Measurements from ENCODE around the gene LIPE. TPM values are rescaled to one million over a fixed set of nuclear protein-coding genes. Genes with fewer than 3 reads are reported as not detected.

LIPE gene
- total RNA-seq, 1 experiment from 2014 or later, result 6.8 TPM

GRCh38 chr19:42469311-42470235, 42.4 kb upstream of the LIPE start:
- BruUV-seq (replicated peaks), result no TSS peak
- ChIA-PET POLR2A (ENCODE audit: low non-redundant PET) (no interaction called here), CTCF (no interaction called here)
- Histone ChIP-seq H3K4me3 (ENCODE audit: low read depth, low read length, poor library complexity, severe bottlenecking) (no peak overlapping the region), H3K9me3 (ENCODE audit: low read depth, low read length, poor library complexity, severe bottlenecking) (no peaks in the 10 kb centered on the region), H3K27ac (ENCODE audit: low read depth, low read length, poor library complexity, severe bottlenecking) (no peak overlapping the region), H3K36me3 (ENCODE audit: insufficient read depth, low read length, poor library complexity, severe bottlenecking) (no peaks in the 10 kb centered on the region), H3K4me1 (ENCODE audit: insufficient read depth, low read length, poor library complexity, severe bottlenecking) (peaks cover 19% of the 10 kb centered on the region), H3K27me3 (replicated peaks; ENCODE audit: insufficient read depth, low read depth, low read length, poor library complexity) (no peaks in the 10 kb centered on the region)
- DNase-seq (ENCODE audit: low spot score), result peak; percentile 15
- intact Hi-C loops (cut with micrococcal nuclease; ENCODE audit: unreplicated experiment), result no loop called here
- TF ChIP-seq CTCF (conservative IDR thresholded peaks at IDR 0.05; ENCODE audit: low read depth, low read length), result no peak
- TF ChIP-seq EZH2 (IDR thresholded peaks at IDR 0.05; ENCODE audit: borderline replicate concordance, low read depth, low read length, poor library complexity, severe bottlenecking), result no peak

- Histone ChIP-seq H3K27me3 (replicated peaks; ENCODE audit: insufficient read depth, low read depth, low read length, poor library complexity) (no peaks in the 10 kb centered on the region), H3K4me1 (ENCODE audit: insufficient read depth, low read length, poor library complexity, severe bottlenecking) (peaks cover 19% of the 10 kb centered on the region), H3K4me3 (ENCODE audit: low read depth, low read length, poor library complexity, severe bottlenecking) (no peak overlapping the region), H3K36me3 (ENCODE audit: insufficient read depth, low read length, poor library complexity, severe bottlenecking) (no peaks in the 10 kb centered on the region), H3K27ac (ENCODE audit: low read depth, low read length, poor library complexity, severe bottlenecking) (no peak overlapping the region), H3K9me3 (ENCODE audit: low read depth, low read length, poor library complexity, severe bottlenecking) (no peaks in the 10 kb centered on the region)
- TF ChIP-seq CTCF (conservative IDR thresholded peaks at IDR 0.05; ENCODE audit: low read depth, low read length), result no peak
- no peak for TF ChIP-seq EZH2 (IDR thresholded peaks at IDR 0.05; ENCODE audit: borderline replicate concordance, low read depth, low read length, poor library complexity, severe bottlenecking)
- BruUV-seq (replicated peaks), result no TSS peak
- ChIA-PET POLR2A (ENCODE audit: low non-redundant PET) (no interaction called here), CTCF (no interaction called here)
- intact Hi-C loops (cut with micrococcal nuclease; ENCODE audit: unreplicated experiment), result no loop called here
- peak; percentile 94 for DNase-seq (ENCODE audit: low spot score)
Measured at GRCh38 chr19:42468273-42468796, 41.1 kb upstream of the LIPE start.

- POLR2A ChIA-PET (ENCODE audit: low non-redundant PET), result interaction anchor here (0.6 kb wide), 1 partner anchor 18 kb away, joined by 5 read pairs; no protein-coding TSS in a partner anchor
- BruUV-seq (replicated peaks), result no TSS peak
- Histone ChIP-seq H3K27ac (ENCODE audit: low read depth, low read length, poor library complexity, severe bottlenecking) (no peak overlapping the region), H3K27me3 (replicated peaks; ENCODE audit: insufficient read depth, low read depth, low read length, poor library complexity) (no peaks in the 10 kb centered on the region), H3K36me3 (ENCODE audit: insufficient read depth, low read length, poor library complexity, severe bottlenecking) (no peaks in the 10 kb centered on the region), H3K9me3 (ENCODE audit: low read depth, low read length, poor library complexity, severe bottlenecking) (no peaks in the 10 kb centered on the region), H3K4me3 (ENCODE audit: low read depth, low read length, poor library complexity, severe bottlenecking) (no peak overlapping the region), H3K4me1 (ENCODE audit: insufficient read depth, low read length, poor library complexity, severe bottlenecking) (peaks cover 19% of the 10 kb centered on the region)
- intact Hi-C loops (cut with micrococcal nuclease; ENCODE audit: unreplicated experiment), result no loop called here
- TF ChIP-seq CTCF (conservative IDR thresholded peaks at IDR 0.05; ENCODE audit: low read depth, low read length) (no peak), EZH2 (IDR thresholded peaks at IDR 0.05; ENCODE audit: borderline replicate concordance, low read depth, low read length, poor library complexity, severe bottlenecking) (no peak)
- CTCF ChIA-PET, result no interaction called here
- DNase-seq (ENCODE audit: low spot score), result peak; percentile 27
Measured at GRCh38 chr19:42467183-42467760, 40.1 kb upstream of the LIPE start.

Measured in A673 (cell line).